AG20443 (cell line): ENCODE measurements around the gene PRDM11.
"Not testable (repeated sequence)": the region's sequence is repeated elsewhere in the genome, so short reads cannot be mapped to it uniquely, and the experiment has no call there.

Experiments used
- DNase-seq: peaks from one replicate; pipeline ENCODE4 v3.0.0; 2012; ENCODE audit warnings: low spot score, mixed read lengths

PRDM11 gene

DNA sequence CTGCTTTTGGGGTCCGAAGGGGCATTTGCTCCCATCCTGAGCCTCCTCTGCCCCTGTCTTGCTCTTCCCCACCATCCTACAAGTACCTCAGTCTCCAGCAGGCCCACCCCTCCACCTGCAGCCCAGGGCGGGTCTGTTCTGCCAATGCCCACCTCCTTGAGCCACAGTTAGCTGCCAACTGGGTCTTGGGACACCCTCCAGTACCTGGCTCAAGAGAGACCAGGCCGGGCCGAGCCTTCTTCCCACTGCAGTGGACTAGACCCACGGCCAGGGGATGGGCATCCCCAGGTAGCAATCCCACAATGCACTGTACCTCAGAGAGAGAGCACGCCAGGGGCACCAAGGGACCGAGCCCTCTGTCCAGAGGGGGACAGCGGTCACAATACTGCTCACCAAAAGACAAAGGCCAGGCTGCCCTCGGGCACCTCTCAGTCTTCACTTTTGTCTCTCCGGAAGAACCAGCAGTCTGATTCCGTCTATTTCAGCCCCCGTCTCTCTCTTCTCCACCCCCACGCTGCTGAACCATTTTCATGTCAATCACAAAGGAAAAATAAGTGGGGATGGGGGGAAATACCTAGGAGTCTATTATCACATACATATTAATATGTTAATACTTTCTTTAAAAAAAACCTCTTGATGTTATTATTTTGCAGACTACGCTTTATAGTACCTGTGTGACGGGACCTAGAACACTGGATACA, 88.0 kb downstream of the PRDM11 start:
- no peak for DNase-seq

DNA sequence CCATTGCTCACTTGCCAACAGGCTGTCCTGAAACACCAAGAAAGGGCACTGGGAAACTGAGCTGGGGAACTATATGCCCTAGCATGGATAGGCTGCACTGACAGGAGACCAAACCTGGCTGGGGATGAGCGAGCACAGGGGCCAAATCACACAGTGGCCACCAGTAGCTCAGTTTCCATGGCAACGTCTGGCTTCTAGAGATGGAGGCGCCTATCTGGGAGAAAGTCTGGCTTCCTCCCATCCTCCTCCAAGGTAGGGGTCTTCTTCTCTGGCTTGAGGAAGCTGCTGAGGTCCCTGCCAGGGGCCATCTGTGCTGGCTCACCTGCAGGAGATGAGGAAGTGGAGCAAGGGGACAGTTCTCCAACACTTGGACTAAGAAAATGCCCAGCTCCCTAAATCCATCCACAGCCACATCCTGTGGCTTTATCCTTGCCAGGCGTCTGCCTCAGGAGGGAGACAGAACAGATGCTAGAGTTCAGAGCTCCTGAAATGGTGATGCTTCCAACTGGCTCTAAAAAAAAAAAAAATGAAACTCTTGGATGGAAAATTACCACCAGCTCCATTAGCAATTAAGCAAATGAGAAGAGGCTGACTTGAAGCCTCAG, 91.4 kb downstream of the PRDM11 start:
- DNase-seq, result no peak

DNA sequence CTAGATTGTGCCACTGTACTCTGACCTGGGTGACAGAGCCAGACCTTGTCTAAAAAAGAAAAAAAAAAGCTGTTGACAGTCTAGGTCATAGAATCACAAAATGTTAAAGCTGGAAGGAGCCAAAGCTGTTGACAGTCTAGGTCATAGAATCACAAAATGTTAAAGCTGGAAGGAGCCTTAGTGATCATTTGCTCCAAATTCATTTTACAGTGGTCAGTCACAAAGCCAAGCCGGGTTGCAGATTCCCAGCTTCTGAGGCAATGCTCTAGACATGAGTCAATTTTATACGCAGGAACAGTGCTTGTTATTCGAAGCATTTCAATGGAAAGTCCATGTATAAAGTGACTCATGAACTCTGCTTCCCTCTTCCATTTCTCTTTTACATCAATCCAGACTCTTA, 92.3 kb downstream of the PRDM11 start:
- peak; percentile 70 for DNase-seq

DNA sequence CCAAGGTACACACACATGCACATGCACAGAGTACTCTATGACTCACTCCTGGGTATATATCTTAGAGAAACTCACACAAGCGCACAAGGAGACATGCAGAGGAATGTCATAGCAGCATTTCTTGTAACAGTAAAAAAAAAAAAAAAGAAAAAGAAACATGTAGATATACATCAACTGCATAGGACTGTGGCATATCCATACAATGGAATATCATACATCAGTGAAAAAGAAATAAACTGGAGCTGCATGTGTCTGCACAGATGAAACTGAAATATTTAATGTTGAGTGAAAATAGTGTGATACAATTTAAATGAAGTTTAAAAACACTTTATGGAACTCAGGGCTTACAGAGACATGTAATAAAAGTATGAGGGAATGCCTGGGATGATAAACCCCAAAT, 93.3 kb downstream of the PRDM11 start:
- DNase-seq, result no peak

DNA sequence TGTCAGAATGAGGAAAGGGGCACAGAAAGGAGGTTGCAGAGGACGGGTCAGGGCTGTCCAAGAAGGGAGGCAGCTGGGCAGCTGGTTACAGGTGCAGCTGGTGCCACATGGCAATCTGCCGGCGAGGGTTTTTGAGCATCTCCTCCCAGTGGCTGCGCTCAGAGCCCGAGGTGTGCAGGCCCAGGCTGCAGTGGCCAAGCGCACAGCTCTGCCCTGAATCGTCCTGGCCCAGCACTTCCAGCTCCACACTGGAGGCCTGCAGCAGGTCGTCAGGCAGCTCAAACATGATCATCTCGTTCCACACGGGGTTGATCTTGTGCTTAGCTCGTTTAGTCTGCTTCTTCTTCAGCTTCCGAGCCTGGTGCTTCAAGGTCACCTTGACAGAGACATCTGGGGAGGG, 97.5 kb downstream of the PRDM11 start:
- DNase-seq, result no peak

DNA sequence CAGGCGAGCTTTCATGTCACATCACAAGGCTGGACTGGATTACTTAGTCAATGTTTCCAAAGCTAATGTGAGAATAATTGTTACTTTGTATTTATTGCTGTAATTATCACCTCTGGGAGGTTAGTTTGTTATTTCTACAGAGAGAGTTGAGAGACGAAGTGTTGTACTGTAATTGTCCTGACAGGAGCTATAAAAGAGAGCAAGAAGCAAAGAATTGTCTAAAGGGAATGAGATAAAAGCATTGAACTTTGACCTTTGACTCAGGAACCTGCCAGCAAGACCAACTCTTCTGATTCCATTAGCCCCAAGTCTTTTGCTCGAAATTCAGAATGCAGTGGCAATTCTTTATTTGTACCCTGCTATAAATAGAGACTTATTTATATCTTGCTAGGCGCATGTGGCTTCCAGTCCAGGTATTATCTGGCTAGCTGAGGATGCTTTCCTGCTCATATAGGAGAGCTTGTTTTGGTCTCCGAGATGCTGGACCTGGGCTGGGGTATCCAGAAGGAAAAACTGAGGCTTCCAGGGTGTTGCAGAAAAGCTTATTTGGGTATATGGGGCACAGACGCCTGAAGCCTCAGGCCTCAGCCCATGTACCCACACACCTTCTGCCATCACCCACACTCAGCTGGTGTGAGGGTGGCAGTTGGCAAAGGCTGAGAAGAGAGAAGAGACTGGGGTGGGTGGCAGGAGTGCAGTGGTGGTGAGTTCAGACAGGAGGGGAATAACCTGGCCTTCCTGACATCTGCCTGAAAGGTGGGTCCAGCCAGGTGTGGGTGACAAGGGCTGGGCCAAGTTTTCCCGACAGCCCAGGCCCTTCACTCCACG, 99.0 kb downstream of the PRDM11 start:
- no peak for DNase-seq

DNA sequence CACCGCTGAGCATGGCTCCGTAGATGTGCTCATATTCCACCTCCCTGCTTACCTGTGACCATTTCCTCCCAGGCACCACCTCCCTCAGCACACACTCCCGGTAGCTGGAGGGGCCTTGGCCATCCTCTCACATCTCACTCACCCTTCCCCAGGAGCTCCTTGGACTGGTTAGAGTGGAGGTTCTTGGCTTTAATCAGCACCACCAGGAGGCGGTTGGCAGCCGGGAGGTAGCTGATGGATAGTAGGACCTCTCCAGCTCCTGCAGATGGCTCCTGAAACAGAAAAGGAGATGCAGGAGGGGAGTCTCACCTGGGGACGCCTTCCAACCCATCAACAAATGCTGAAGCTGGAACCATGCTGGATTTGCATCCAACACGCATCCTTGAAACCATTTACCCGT, 99.8 kb downstream of the PRDM11 start:
- DNase-seq, result no peak

DNA sequence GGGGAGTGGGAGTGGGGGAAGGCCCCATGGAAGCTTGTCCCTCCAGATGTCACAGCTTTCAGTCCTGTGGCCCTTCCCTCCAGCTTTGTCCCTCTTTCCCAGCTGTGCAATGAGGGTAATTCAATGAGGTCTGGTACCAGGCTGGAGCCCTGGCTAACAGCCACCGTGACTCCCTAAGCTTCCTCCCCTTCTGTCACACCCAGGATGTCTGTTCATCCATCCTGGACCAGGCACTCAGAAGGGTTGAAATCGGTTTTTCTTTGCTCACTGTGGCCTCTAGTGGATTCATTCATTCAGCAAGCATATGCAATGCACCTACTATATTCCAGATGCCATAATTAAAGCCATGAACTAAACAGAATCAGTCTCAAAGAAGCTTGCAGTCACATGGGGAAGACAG, 101.0 kb downstream of the PRDM11 start:
- DNase-seq, result no peak

DNA sequence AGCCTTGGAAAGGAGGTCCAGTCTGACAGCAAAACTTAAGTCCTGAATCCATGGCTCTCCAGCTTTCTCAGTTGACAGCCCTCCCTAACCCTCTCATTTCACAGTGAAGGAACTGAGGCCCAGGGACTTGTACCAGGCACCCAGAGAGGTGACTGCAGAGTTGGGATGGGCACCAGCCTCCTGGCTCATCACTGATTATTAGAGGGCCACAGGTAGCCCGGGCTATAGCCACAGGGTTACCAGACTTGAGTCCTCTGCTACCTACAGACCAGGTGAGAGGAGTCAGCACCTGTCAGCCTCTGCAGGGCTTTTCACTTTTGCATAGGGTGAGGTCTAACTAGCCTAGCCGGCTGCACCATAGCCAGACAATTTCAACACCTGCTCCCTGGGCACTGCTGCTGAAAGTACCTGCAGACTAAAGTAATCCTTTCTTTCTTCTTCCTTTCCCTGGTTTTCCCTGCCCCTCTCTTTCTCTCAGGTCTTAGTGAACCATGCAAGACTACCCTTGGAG, 102.1 kb downstream of the PRDM11 start:
- DNase-seq, result no peak

DNA sequence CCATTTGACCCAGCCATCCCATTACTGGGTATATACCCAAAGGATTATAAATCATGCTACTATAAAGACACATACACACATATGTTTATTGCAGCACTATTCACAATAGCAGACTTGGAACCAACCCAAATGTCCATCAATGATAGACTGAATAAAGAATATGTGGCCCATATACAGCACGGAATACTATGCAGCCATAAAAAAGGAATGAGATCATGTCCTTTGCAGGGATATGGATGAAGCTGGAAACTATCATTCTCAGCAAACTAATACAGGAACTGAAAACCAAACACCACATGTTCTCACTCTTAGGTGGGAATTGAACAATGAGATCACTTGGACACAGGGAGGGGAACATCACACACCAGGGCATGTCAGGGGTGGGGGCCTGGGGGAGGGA, 102.9 kb downstream of the PRDM11 start:
- DNase-seq, result not testable (repeated sequence)

DNA sequence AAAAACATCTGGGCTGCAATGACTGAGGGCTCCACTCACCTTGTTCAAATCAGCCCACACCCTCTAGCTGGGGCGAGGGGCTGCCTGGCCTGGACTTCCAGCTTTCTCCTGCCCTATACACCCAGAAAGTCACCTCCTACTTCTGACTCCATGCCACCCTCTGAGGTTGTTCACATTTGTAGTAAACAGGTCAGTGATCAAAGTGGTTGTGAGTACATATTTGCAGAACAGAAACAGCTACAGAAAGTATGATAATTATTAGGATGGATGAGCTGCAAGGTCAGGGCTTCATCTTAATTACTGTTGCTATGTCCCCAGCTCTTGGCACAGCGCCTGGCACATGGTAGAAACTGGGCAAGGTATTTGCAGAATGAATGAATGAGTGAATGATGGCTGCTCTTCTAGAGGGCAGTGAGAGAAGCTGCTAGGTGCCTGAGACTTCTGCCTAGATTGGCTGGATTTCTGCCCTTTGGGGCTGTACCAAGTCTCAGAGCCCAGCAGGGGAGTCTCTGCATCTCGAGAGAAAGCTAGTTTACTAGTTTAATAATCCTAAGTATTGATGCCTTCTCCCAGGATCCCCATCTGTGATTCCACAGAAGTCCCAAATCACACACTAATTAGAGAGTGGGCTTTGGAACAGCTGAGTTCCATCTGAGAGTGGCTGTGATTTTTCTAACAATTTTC, 103.7 kb downstream of the PRDM11 start:
- DNase-seq, result no peak

DNA sequence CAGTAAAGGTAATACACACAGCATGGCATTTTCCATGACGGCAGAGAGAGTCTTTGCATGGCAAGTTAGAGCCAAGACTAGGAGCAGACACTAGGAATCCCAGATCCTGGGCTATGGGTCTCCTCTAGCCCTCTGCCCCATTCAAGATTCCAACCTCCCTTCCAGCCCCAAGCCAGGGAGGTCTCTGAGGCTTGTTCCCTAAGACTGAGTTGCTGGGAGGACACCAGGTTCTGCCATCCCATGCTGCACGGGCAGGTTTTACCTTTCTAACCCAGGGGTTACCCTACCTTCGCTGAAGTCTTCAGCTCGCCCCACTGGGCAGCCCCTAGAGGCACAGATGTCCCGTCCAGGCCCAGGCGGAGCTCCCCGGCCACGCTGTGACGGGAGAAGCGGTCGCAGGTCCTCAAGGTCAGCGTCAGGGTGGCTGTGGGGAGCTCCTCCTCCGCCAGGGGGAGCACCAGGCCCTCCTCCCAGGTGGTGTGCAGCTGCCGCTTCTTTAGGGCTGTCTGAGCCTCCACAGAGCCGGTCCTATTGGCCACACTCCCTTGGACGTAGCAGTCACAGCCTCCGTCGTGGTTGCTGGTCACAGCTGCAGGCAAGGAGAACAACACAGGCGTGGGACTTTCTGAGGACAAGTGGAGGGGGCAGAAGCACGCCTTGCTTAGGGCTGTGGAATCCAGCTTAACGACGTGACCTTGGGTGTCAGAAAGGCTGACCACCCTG, 105.9 kb downstream of the PRDM11 start:
- peak; percentile 87 for DNase-seq

DNA sequence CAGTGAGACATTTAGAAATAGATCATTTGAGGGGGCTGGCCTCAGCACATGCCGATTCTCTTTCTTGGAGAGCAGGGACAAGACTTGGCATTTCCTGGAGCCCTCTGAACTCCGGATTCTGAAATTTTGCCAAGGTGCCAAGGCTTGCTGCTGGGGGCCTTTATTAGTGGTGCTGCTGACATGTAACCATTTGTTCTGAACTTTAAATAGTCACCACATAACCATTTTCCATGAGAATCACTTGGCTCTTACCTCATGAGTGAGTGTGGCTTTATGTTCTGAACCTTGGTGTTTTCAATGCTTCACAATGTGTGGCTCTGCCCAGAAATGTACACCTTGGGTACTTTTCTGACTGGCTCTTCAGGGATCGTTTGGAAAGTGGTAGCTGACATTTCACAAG, 106.4 kb downstream of the PRDM11 start:
- no peak for DNase-seq

DNA sequence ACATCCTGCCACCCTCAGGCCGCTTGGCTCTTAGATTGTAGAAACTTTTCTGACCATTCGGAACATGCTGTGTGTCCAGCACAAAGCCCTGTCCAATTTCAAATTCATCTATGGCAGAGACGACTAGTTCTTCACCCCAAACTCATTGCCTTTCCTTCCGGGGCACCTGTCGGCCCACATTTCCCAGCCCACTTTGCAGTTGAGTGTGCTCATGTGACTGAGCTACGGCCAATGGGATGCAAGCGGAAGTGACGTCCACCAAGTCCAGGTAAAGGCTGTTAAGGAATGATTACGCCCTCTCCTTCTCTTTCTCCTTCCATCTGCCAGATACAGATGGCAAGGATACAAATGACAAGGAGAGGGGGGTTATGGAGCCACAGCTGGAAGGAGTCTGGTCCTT, 107.2 kb downstream of the PRDM11 start:
- no peak for DNase-seq

DNA sequence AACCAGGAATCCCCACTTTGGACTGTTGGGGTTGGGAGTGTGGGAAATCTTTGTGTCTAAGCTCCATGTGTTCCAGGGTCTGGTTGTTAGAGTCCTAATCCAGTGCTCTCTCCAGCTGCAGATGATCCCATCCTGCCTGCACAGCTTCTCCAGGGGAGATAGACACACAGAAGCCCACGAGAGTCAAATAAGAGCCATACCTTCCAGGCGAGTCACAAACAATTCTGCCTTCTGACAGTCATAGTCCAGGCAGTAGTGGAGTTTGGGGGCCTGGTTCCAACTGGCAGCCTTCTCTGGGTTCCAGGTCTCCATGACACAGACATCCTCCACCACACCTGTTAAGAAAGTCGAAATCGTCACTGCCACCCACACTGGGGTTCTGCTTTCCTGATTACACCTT, 107.6 kb downstream of the PRDM11 start:
- DNase-seq, result no peak

DNA sequence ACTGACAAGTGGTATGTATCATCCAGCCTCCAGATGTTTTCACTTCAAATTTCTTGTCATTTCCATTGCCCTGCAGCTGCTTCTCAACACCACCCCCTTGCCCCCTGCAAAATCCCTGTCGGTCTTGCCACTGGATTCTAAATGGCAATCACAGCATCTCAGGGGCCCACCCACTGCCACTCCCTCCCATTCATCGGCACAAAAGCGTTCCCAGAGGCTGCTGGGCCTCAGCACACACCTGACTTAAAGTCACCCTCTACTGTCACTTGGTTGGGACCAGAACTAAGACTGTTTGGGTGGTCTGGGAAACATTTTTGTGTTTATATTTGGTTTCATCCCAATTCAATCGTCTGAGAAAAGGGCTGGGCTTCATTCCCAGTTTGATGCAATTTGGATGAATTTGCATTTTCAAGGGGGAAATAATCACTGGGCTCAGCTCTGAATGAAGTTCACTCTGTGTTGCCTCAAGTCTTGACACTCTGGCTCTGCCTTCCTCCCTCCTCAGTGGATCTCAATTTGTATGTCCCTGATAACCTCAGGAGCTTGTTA, 112.6 kb downstream of the PRDM11 start:
- DNase-seq, result no peak

DNA sequence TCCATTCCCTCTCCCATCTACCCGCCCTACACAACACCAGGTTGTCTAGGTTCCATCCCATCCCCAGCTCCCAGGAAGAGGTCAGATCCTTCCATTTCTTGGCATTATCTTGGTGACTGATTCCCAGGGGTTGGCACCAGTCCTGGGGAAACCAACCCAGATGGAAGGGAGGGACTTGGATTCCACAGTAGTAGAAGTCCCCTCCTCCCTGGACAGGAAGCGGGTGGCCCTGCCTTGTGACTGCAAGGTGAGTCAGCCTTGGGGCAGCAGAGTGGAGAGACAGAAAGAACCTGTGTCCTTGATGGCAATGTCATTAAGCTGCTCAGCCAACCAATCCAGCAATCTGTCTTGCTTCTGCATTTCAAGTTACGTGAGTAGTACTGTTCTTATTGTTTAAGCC, 113.2 kb downstream of the PRDM11 start:
- DNase-seq, result peak; percentile 53

DNA sequence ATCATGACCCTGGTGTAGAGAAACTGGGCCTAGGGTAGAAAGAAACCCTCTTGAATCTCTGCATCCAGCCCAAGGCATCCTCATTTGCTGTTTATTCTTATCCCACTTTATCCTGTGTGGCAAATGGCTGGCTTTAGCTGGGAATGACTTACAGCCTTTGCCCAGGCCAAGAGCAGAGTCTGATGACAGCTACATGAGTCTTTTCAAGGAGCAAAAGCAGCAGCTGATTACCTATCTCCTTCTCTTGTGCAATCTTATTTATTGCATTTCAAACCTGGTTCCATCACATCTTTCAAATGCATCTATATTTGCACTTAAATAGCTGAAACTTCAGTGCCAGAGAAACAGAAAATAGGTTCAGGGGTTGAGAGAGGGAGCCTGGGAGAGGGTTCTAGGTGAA, 113.6 kb downstream of the PRDM11 start:
- DNase-seq, result no peak

DNA sequence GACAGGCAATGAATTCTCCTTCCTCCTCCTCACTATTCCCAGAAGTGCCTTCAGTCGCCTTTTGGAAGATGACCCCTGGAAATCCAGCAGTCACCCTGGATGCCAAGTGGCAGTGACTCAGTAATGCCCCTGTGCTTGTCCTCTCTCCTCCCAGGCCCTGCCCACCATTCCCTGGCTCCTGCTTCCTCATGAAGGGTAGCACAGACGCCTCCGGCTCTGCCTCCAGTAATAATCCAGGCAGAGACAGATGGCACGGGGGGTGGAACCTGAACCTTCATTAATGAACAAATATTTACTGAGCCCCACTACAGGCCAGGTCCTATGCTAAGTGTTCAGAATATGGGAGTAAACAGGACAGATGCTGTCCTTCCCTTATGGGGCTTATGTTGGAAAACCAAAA, 116.5 kb downstream of the PRDM11 start:
- DNase-seq, result no peak

DNA sequence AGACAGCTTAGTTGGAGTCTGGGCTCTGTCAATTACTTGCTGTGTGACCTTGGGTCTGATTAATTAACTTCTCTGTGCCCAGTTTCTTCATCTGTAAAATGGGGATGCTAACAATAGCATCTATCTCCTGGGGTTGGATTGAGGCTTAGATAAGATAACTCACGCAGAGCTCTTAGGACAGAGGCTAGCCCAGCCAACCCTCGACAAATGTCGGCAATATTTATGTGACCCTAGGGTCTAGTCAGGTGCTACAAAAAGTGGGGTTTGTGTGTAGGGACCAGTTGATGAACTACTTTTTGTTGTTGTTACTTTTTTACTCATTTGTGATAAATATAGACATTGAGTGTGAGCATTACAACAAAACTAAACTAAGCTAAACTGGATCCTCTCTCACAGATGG, 117.3 kb downstream of the PRDM11 start:
- DNase-seq, result no peak

DNA sequence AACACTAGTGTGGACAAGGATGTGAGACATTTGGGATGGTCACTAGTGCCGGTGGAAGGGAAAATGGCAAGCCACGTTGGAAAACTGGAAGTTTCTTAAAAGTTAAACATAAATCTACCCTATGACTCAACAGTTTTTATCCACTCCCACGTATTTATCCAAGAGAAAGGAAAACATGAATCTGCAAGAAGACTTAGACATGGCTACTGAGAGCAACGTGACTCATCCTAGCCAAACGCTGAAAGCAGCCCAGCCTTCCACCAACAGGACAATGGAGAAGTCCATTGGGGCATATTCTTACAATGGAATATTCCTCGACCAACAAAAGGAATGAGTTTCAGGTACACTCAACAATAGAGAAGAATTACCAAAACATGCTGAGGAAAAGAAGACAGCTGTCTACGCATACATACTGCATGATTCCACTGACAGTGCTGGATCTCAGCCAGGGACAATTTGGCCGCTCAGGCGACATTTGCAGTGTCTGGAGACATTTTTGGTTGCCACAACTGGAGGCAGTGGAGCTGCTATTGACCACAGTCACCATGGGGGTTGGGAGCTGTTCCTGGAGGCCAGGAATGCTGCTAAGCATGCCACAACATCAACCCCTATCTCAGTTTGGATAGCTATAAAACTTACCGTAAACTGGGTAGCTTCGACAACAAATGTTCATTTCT, 118.5 kb downstream of the PRDM11 start:
- DNase-seq, result peak; percentile 86
